ENCODE results near the gene KCNN4. TPM values are rescaled to one million over a fixed set of nuclear protein-coding genes. Genes with fewer than 3 reads are reported as not detected.

The KCNN4 gene
- total RNA-seq, 1 donor from 2014 or later: 154 TPM

DNA sequence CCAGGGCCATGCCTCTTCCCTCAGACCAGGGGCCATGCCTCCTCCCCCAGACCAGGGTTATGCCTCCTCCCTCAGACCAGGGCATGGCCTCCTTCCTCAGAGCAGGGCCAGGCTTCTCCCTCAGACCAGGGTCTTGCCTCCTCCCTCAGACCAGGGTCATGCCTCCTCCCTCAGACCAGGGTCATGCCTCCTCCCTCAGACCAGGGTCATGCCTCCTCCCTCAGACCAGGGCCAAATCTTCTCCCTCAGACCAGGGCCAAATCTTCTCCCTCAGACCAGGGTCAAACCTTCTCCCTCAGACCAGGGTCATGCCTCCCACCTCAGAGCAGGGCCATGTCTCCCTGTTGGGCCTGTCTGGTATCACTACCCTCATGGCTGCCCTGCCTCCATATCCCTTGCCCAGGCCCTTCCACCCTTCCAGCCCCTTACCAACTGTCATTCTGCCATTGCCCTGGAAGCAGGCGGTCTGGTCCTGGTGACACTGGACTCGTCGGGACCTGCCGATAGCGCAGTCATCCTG, 17.3 kb upstream of the KCNN4 start:
- DNase-seq: no peak
- Mint-ChIP-seq H3K27me3 (peaks cover 34% of the 10 kb centered on the region), H3K27ac (no peak overlapping the region), H3K4me1 (peaks cover 15% of the 10 kb centered on the region), H3K9me3 (peaks cover 3% of the 10 kb centered on the region), H3K4me3 (peak overlapping the region; percentile 55), H3K36me3 (ENCODE audit: low read depth) (no peaks in the 10 kb centered on the region)
- no peak for ATAC-seq (ENCODE audit: low read depth)
- intact Hi-C loops (cut with micrococcal nuclease): no loop called here
- POLR2A ChIA-PET: no interaction called here
- CTCF ChIA-PET: no interaction called here
- TF ChIP-seq, protein P1, sequence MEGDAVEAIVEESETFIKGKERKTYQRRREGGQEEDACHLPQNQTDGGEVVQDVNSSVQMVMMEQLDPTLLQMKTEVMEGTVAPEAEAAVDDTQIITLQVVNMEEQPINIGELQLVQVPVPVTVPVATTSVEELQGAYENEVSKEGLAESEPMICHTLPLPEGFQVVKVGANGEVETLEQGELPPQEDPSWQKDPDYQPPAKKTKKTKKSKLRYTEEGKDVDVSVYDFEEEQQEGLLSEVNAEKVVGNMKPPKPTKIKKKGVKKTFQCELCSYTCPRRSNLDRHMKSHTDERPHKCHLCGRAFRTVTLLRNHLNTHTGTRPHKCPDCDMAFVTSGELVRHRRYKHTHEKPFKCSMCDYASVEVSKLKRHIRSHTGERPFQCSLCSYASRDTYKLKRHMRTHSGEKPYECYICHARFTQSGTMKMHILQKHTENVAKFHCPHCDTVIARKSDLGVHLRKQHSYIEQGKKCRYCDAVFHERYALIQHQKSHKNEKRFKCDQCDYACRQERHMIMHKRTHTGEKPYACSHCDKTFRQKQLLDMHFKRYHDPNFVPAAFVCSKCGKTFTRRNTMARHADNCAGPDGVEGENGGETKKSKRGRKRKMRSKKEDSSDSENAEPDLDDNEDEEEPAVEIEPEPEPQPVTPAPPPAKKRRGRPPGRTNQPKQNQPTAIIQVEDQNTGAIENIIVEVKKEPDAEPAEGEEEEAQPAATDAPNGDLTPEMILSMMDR (IDR thresholded peaks at IDR 0.05): no peak

DNA sequence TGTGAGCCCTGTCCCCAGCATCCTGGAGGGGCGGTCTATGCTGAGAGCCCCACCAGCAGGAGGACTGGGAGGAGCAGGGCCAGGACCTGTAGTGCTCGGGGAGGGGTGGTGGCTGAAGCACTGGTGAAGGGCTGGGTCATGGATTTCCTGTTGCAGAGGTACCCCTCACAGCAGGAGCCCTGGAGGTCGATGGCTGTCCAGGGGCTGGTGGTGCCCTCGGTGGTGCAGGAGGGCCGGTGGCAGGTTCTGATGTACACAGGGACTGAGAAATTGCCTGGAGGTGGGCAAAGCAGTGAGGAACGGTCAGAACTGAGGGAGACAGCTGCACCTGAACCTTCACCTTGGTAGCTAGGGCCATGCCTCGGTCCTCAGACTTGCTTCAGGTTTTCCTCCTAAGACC, 16.8 kb upstream of the KCNN4 start:
- DNase-seq (no peak), ATAC-seq (ENCODE audit: low read depth) (no peak)
- peaks cover 15% of the 10 kb centered on the region for H3K4me1 Mint-ChIP-seq
- no peak overlapping the region for H3K27ac Mint-ChIP-seq
- H3K36me3 Mint-ChIP-seq (ENCODE audit: low read depth): no peaks in the 10 kb centered on the region
- peaks cover 34% of the 10 kb centered on the region for H3K27me3 Mint-ChIP-seq
- no peak overlapping the region for H3K4me3 Mint-ChIP-seq
- ChIA-PET POLR2A (no interaction called here), CTCF (no interaction called here)
- TF ChIP-seq, protein P1 (IDR thresholded peaks at IDR 0.05): no peak
- intact Hi-C loops (cut with micrococcal nuclease): no loop called here
- H3K9me3 Mint-ChIP-seq: peaks cover 3% of the 10 kb centered on the region

DNA sequence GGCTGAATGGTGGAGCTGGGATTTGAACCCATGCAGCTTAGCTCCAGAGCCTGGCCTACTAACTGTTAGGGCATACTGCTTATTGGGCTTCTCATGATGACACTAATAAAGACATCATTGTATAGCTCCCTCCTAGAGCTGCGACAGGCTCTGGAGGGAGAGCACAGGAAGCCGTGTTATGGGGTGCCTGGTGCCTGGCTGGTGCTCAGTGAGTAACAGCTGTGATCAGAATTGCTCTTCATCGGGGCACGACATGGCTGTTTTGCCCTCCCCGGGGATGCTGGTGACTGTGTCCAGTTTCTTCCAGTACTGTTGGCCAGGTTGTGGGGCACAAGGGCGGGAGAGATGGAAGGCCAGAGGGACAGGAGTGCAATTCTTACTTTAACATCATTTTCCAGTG, 16.3 kb upstream of the KCNN4 start:
- no peak for DNase-seq
- no peak overlapping the region for H3K27ac Mint-ChIP-seq
- ChIA-PET CTCF (interaction anchor here (1.8 kb wide), 1 partner anchor 12 kb away, joined by 5 read pairs; no protein-coding TSS in a partner anchor), POLR2A (interaction anchor here (0.5 kb wide), 1 partner anchor 38 kb away, joined by 3 read pairs; no protein-coding TSS in a partner anchor)
- no peak for ATAC-seq (ENCODE audit: low read depth)
- no peaks in the 10 kb centered on the region for H3K36me3 Mint-ChIP-seq (ENCODE audit: low read depth)
- peaks cover 15% of the 10 kb centered on the region for H3K4me1 Mint-ChIP-seq
- TF ChIP-seq, protein P1 (IDR thresholded peaks at IDR 0.05): no peak
- H3K4me3 Mint-ChIP-seq: no peak overlapping the region
- intact Hi-C loops (cut with micrococcal nuclease): no loop called here
- peaks cover 34% of the 10 kb centered on the region for H3K27me3 Mint-ChIP-seq
- H3K9me3 Mint-ChIP-seq: peaks cover 3% of the 10 kb centered on the region

DNA sequence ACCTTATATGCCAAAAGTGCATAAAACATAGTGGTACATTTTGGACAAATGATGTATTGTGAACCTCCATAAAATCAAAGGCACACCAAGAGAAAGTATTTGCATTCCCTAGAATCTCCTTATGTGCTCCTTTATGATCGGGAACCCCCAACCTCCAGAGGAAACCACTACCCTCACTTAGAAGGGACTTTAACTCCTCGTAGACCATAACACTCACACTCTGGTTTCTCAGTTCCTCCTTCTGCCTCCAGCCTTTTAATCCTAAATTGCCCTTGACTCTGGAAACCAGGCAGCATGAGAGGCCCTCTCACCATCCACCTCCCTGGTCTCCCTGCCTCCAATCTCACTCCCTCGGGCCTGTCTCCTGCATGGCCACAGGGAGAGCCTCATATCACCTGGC, 9.8 kb upstream of the KCNN4 start:
- Mint-ChIP-seq H3K27me3 (peaks cover 12% of the 10 kb centered on the region), H3K4me1 (peaks cover 4% of the 10 kb centered on the region), H3K9me3 (no peaks in the 10 kb centered on the region), H3K27ac (no peak overlapping the region), H3K36me3 (ENCODE audit: low read depth) (no peaks in the 10 kb centered on the region), H3K4me3 (no peak overlapping the region)
- ChIA-PET POLR2A (interaction anchor here (1.4 to 1.5 kb wide), 2 partner anchors 10 to 12 kb away, joined by 3 read pairs; partner anchors contain the start of gene KCNN4), CTCF (no interaction called here)
- DNase-seq (no peak), ATAC-seq (ENCODE audit: low read depth) (no peak)
- intact Hi-C loops (cut with micrococcal nuclease): no loop called here
- TF ChIP-seq, protein P1 (IDR thresholded peaks at IDR 0.05): no peak

DNA sequence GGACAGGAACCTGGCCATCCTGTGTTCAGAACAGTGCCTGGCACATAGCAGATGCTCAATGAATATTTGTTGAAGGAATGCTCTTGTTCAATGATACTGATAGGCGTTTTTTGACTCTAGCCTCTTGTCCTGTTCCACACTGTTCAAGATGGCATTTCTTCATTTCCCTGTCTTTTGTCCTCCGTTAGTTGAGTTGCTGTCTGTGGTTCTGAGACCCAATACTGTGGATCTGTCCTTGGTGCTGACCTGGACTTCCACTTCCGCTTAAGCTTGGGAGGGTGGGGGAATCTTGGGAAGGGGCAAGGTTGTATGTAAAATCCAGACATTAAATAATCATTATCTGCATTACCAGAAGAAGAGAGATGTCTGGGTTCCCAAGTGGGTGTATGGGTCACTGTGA, 8.3 kb upstream of the KCNN4 start:
- H3K4me1 Mint-ChIP-seq: peaks cover 17% of the 10 kb centered on the region
- no peak overlapping the region for H3K4me3 Mint-ChIP-seq
- no peaks in the 10 kb centered on the region for H3K9me3 Mint-ChIP-seq
- CTCF ChIA-PET: no interaction called here
- H3K27me3 Mint-ChIP-seq: peaks cover 6% of the 10 kb centered on the region
- POLR2A ChIA-PET: interaction anchor here (0.6 to 1.4 kb wide), 3 partner anchors 10 to 264 kb away, joined by 3 read pairs; no protein-coding TSS in a partner anchor
- TF ChIP-seq, protein P1 (IDR thresholded peaks at IDR 0.05): no peak
- no peaks in the 10 kb centered on the region for H3K36me3 Mint-ChIP-seq (ENCODE audit: low read depth)
- ATAC-seq (ENCODE audit: low read depth) (no peak), DNase-seq (no peak)
- peak overlapping the region; percentile 27 for H3K27ac Mint-ChIP-seq
- intact Hi-C loops (cut with micrococcal nuclease): loop anchor here (10.0 kb wide), 3 partner anchors 194 to 344 kb away; partner anchors contain the start of genes IRGQ and ZNF576
